BJ (cell line): ENCODE measurements around the gene HOXD3. TPM values are rescaled to one million over a fixed set of nuclear protein-coding genes. Genes with fewer than 3 reads are reported as not detected.

ENCODE experiments used
- CTCF ChIA-PET: fragments of 350-600 bp; formaldehyde crosslinking; extraction: SDS; loops from one replicate; lab custom pipeline; 2021; ENCODE audit warnings: antibody characterized with exemption, inconsistent platforms; lab: Yijun Ruan, JAX
- POLR2A ChIA-PET: fragments of 300-600 bp; sonication (Branson Sonifier 250); formaldehyde crosslinking; extraction: SDS; loops from one replicate; lab custom pipeline; 2021; ENCODE audit warnings: antibody characterized with exemption; lab: Charles Lee
- DNase-seq: peaks from one replicate; pipeline ENCODE4 v3.0.0-alpha.2; 2011; ENCODE audit warnings: low read depth
- H3K27me3 ChIP-seq: 2 replicates; pipeline ENCODE4 v1.6.0; 2011; ENCODE audit warnings: low read length; ENCODE audit not compliant: control insufficient read depth, insufficient read depth
- H3K36me3 ChIP-seq: 2 replicates; pipeline ENCODE4 v1.5.1; 2011; ENCODE audit warnings: low read length; ENCODE audit not compliant: control insufficient read depth, insufficient read depth
- H3K4me3 ChIP-seq: 2 replicates; pipeline ENCODE4 v1.5.1; 2011; ENCODE audit warnings: low read depth, mild to moderate bottlenecking, control low read depth, low read length
- CTCF ChIP-seq: IDR thresholded peaks from 2 replicates; pipeline ENCODE4 v1.5.1; 2011; ENCODE audit warnings: low read depth, mild to moderate bottlenecking, control low read depth, inconsistent platforms, low read length, moderate library complexity; ENCODE audit not compliant: insufficient read depth
- polyA plus RNA-seq: library from polyadenylated mRNA; depleted of rRNA; stranded (reverse); fragments of >200 nt; gene quantifications from 2 replicates; pipeline ENCODE4 v1.2.3, GENCODE V29; 2011; rRNA removed
- small RNA-seq: library from RNA; depleted of rRNA; stranded (forward); fragments of <200 nt; gene quantifications from one replicate; pipeline ENCODE3, GENCODE V24; 2012; ENCODE audit warnings: low replicate concordance, low read depth; ENCODE audit not compliant: insufficient read length

Gene HOXD3
- polyA plus RNA-seq, 1 experiment = not detected

- TF ChIP-seq CTCF = no peak
- CTCF ChIA-PET = no interaction called here
- POLR2A ChIA-PET = no interaction called here
- Histone ChIP-seq H3K4me3 (no peak overlapping the region), H3K27me3 (no peaks in the 10 kb centered on the region), H3K36me3 (no peaks in the 10 kb centered on the region)
- peak; percentile 4 for DNase-seq
Measured at GRCh38 chr2:176206682-176207081, 49.6 kb downstream of the HOXD3 start.

GRCh38 chr2:176211110-176211509 lies 54.0 kb downstream of the HOXD3 start:
- ChIA-PET POLR2A (no interaction called here), CTCF (interaction anchor here (0.8 kb wide), 1 partner anchor 244 kb away, joined by 3 read pairs; no protein-coding TSS in a partner anchor)
- no peak overlapping the region for H3K4me3 ChIP-seq
- no peak for TF ChIP-seq CTCF
- H3K36me3 ChIP-seq = no peaks in the 10 kb centered on the region
- DNase-seq = no peak
- no peaks in the 10 kb centered on the region for H3K27me3 ChIP-seq

- Histone ChIP-seq H3K27me3 (no peaks in the 10 kb centered on the region), H3K4me3 (no peak overlapping the region), H3K36me3 (no peaks in the 10 kb centered on the region)
- ChIA-PET POLR2A (no interaction called here), CTCF (interaction anchor here (1.5 kb wide), 1 partner anchor 11 kb away, joined by 3 read pairs; no protein-coding TSS in a partner anchor)
- DNase-seq = no peak
- no peak for TF ChIP-seq CTCF
Measured at GRCh38 chr2:176212276-176212675, 55.2 kb downstream of the HOXD3 start.

GRCh38 chr2:176213406-176213805 lies 56.3 kb downstream of the HOXD3 start:
- TF ChIP-seq CTCF = no peak
- Histone ChIP-seq H3K4me3 (no peak overlapping the region), H3K36me3 (no peaks in the 10 kb centered on the region), H3K27me3 (no peaks in the 10 kb centered on the region)
- ChIA-PET CTCF (interaction anchor here (1.5 kb wide), 1 partner anchor 12 kb away, joined by 3 read pairs; no protein-coding TSS in a partner anchor), POLR2A (no interaction called here)
- DNase-seq = no peak

Small RNAs within 50 kb of the gene (small RNA-seq; reads per million reads assigned to genes)
- gene MIR10B = 358 reads per million, percentile 95 among the genes with 10 or more reads in this experiment

Other genes starting within 250 kb of the HOXD3 start
- 19.6 and 36.5 TPM in 2 replicates for gene LNPK, start 155.0 kb upstream of the HOXD3 start, polyA plus RNA-seq
- gene EVX2, start 73.3 kb upstream of the HOXD3 start, polyA plus RNA-seq = not detected in 2 replicates
- 0.43 and 0.71 TPM in 2 replicates for gene HOXD13, start 64.6 kb upstream of the HOXD3 start, polyA plus RNA-seq
- gene HOXD12, start 57.5 kb upstream of the HOXD3 start, polyA plus RNA-seq = not detected in 2 replicates
- gene HOXD11, start 50.0 kb upstream of the HOXD3 start, polyA plus RNA-seq = 9.8 and 9.9 TPM in 2 replicates
- gene HOXD10, start 40.5 kb upstream of the HOXD3 start, polyA plus RNA-seq = 11.0 and 12.6 TPM in 2 replicates
- gene HOXD9, start 34.6 kb upstream of the HOXD3 start, polyA plus RNA-seq = 1.7 and 1.8 TPM in 2 replicates
- 0.86 and 1.7 TPM in 2 replicates for gene HOXD8, start 27.6 kb upstream of the HOXD3 start, polyA plus RNA-seq
- gene HOXD4, start 5.8 kb upstream of the HOXD3 start, polyA plus RNA-seq = 0.12 and 0.28 TPM in 2 replicates
- gene HOXD1, start 31.4 kb downstream of the HOXD3 start, polyA plus RNA-seq = not detected in 2 replicates
- 17.7 and 31.5 TPM in 2 replicates for gene MTX2, start 112.1 kb downstream of the HOXD3 start, polyA plus RNA-seq